Measurements from ENCODE around the gene ARHGEF11. TPM values are rescaled to one million over a fixed set of nuclear protein-coding genes. Genes with fewer than 3 reads are reported as not detected.

The ARHGEF11 gene
- total RNA-seq, 1 experiment from 2014 or later = 41.1 TPM

- Histone ChIP-seq H3K27ac (ENCODE audit: insufficient read length, low read depth, low read length) (no peak overlapping the region), H3K9ac (ENCODE audit: extremely low read depth, insufficient read length, low read length) (no peak overlapping the region), H3K79me1 (ENCODE audit: insufficient read depth, low read depth, low read length, poor library complexity, severe bottlenecking) (no peaks in the 10 kb centered on the region), H3K79me2 (ENCODE audit: insufficient read depth, low read length) (no peaks in the 10 kb centered on the region), H3K27me3 (ENCODE audit: insufficient read depth, low read length) (no peaks in the 10 kb centered on the region; the same call in 1 of the 2 replicates), H3T11ph (ENCODE audit: low read length) (no peak overlapping the region), H2BK120ac (ENCODE audit: low read depth, low read length, poor library complexity, severe bottlenecking) (no peak overlapping the region), H2BK12ac (ENCODE audit: insufficient read length, low read depth, low read length) (no peak overlapping the region), H3K4ac (ENCODE audit: low read depth, low read length) (no peak overlapping the region), H3K18ac (ENCODE audit: insufficient read length, low read depth, low read length) (no peak overlapping the region), H2BK5ac (ENCODE audit: insufficient read length, low read length) (no peak overlapping the region), H4K91ac (ENCODE audit: insufficient read length, low read depth, low read length) (no peak overlapping the region), H2AFZ (ENCODE audit: low read length) (no peak overlapping the region), H3K4me1 (ENCODE audit: insufficient read depth, low read length) (no peaks in the 10 kb centered on the region), H2AK5ac (ENCODE audit: insufficient read length, low read length) (no peak overlapping the region), H4K20me1 (ENCODE audit: control insufficient read depth, insufficient read depth, insufficient read length) (no peaks in the 10 kb centered on the region), H4K8ac (replicated peaks; ENCODE audit: insufficient read length, low read depth, low read length) (no peak overlapping the region), H2BK15ac (ENCODE audit: low read depth, low read length) (no peak overlapping the region), H3K23me2 (ENCODE audit: insufficient read length, low read depth, low read length, poor library complexity, severe bottlenecking) (no peaks in the 10 kb centered on the region), H3K23ac (ENCODE audit: insufficient read length, low read depth, low read length) (no peak overlapping the region), H3K56ac (ENCODE audit: insufficient read length, low read depth, low read length) (no peak overlapping the region), H3K14ac (ENCODE audit: insufficient read depth, low read length) (no peak overlapping the region), H2BK20ac (ENCODE audit: low read depth, low read length, poor library complexity, severe bottlenecking) (no peak overlapping the region), H3K4me2 (ENCODE audit: insufficient read depth, insufficient read length, low read length) (no peak overlapping the region), H3K9me3 (ENCODE audit: control insufficient read depth, low read depth, low read length) (no peaks in the 10 kb centered on the region), H4K5ac (ENCODE audit: insufficient read length, low read depth, low read length) (no peak overlapping the region)
- DNase-seq = no peak
- WGBS (ENCODE audit: extremely low coverage, insufficient read length, low lambda C conversion rate) = no CpG with 5 or more reads among the region's 10 CpGs
- H3K36me3 Mint-ChIP-seq (ENCODE audit: insufficient read depth in 1 of 3, low read depth in 3 of 3) = no peaks in the 10 kb centered on the region
- H3K4me3 Mint-ChIP-seq = no peak overlapping the region
- H3K27me3 Mint-ChIP-seq (ENCODE audit: low read depth) = peaks cover 32% of the 10 kb centered on the region
- TF ChIP-seq CTCF (conservative IDR thresholded peaks at IDR 0.05) = no peak
- H3K4me1 Mint-ChIP-seq = peaks cover 6 to 22% of the 10 kb centered on the region in 2 experiments
- H3K9me3 Mint-ChIP-seq = no peaks in the 10 kb centered on the region; a peak in 1 of 5 replicates
- no peak overlapping the region for H3K27ac Mint-ChIP-seq
Measured at GRCh38 chr1:156908955-156909354, 136.6 kb downstream of the ARHGEF11 start.

Measured in H9 (cell line).